ENCODE results near the gene COX4I2. TPM values are rescaled to one million over a fixed set of nuclear protein-coding genes. Genes with fewer than 3 reads are reported as not detected.
A peak's percentile ranks its signal among the peaks of the same experiment; 100 is the strongest.
"Not testable (repeated sequence)": the region's sequence is repeated elsewhere in the genome, so short reads cannot be mapped to it uniquely, and the experiment has no call there.

Gene COX4I2
- total RNA-seq, 1 donor from 2014 or later: 11.3 TPM

DNA sequence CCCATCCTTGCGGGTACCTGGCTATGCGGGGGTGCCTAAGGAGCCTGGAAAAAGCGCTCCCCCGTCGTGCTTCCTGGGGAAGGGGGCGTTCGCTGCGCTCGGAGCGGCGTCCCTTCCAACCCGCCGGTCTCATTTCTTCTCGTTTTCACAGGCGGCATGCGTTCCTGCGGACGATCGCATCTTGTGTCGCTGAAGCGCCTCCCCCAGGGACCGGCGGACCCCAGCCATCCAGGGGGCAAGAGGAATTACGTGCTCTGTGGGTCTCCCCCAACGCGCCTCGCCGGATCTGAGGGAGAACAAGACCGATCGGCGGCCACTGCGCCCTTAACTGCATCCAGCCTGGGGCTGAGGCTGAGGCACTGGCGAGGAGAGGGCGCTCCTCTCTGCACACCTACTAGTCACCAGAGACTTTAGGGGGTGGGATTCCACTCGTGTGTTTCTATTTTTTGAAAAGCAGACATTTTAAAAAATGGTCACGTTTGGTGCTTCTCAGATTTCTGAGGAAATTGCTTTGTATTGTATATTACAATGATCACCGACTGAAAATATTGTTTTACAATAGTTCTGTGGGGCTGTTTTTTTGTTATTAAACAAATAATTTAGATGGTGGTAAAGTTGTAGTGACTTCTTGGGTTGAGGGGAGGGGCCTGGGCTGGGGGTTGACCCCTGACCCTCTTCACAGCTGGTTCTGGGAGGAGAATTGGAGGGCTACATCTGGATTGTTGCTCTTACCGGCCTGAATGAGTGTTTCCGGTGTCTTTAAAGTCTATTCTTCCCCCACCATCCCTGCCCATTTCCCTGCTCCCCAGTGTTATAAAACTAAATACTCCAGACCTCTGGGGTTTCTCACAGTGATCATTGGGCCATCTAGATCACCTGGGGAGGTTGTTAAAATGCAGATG lies 31.6 kb upstream of the COX4I2 start:
- intact Hi-C loops (cut with DNase I): no loop called here
- no peak for DNase-seq (ENCODE audit: low spot score)

DNA sequence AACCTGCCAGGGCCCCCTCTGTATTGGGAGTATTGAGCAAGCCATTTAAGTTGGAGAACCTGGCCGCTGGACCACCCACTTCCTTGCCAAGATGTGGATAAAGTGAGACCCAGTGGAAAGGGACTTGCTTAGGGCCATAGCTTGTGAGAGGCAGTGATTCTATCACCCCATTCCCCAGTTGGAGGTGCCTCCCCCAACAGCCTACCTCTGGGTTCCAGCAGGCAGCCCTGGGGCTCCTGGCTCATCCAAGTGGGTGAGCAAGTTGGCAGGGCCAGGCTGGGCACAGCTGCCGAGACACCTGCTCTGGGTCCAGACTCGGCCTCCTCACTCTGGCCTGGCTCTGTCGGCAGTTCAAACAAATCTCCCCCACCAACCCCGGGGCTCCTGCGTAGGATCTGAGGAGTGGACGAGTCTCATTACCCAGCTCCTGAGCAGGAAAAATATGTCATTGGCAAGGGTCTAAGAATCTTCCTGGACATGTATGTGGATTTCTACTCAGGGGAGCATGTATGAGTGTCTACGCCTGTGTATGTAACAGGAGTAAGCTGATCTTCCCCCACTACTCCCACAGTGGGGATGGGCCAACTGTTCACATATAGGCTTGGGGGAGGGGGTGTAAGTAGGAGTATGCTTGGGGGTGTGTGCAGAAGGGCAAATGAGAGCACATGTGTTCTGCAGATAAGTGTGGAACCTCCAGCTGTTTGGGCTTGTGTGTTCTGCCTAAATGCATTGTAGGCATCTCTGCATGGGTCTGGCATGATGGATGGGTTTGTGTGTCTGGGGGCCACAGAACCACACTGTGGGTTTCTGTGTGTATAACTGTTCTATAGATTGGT lies 30.7 kb upstream of the COX4I2 start:
- intact Hi-C loops (cut with DNase I): no loop called here
- DNase-seq (ENCODE audit: low spot score): no peak

- intact Hi-C loops (cut with DNase I): loop anchor here (1.0 kb wide), 2 partner anchors 11 to 34 kb away; no protein-coding TSS in a partner anchor
- DNase-seq (ENCODE audit: low spot score): no peak
These were observed 30.0 kb upstream of the COX4I2 start for GRCh38 chr20:31607640-31608250.

DNA sequence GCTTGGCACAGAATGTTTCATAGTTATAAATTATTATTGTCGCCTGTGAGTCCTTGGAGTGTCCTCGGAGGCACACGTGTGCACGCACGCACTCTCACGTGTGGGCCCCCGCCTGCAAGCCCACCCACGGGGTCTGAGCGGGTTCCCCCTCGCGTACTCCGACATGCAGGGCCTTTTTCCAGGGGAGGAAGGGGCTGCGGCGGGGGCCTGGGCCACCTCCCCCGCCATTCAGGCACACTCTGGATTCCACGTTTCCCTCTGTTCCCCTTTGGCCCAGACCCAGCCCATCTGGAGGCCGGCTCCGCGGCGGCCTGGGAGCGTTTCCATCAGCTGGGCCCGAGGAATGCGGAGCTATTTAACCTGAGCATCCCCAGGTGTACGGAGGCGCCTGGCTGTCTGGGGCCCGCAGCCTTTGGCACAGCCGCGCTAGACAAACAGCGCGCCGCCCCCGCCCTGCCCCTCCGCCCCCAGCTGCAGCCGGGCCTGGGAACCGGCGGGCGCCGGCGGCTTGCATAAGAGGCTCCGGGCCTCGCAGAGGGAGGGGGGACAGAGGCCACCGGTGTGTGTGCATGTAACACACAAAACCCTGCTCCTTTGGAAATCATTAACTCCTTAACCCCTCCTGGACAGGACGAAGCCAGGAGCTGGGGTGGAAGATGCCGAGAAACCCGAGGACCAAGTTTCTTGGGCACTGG lies 29.3 kb upstream of the COX4I2 start:
- intact Hi-C loops (cut with DNase I): loop anchor here (1.0 kb wide), 2 partner anchors 12 to 35 kb away; no protein-coding TSS in a partner anchor
- peak; percentile 91 for DNase-seq (ENCODE audit: low spot score)

GRCh38 chr20:31612271-31612640 lies 25.5 kb upstream of the COX4I2 start:
- intact Hi-C loops (cut with DNase I): loop anchor here (2.0 kb wide), 1 partner anchor 49 kb away; no protein-coding TSS in a partner anchor
- not testable (repeated sequence) for DNase-seq (ENCODE audit: low spot score)

DNA sequence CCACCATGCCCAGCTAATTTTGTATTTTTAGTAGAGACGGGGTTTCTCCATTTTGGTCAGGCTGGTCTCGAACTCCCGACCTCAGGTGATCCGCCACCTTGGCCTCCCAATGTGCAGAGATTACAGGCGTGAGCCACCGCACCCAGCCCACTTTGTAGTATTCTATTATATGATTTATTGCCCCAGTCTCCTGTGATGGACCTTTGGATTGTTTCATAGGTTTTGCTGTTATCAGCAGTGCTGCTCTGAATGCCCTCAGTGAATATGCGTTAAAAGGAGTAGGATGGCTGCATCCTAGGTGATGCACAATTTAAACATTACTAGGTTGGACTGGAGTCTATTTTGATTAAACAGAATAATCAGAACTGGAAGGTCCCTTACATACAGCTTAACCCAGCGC lies 22.3 kb upstream of the COX4I2 start:
- intact Hi-C loops (cut with DNase I): no loop called here

DNA sequence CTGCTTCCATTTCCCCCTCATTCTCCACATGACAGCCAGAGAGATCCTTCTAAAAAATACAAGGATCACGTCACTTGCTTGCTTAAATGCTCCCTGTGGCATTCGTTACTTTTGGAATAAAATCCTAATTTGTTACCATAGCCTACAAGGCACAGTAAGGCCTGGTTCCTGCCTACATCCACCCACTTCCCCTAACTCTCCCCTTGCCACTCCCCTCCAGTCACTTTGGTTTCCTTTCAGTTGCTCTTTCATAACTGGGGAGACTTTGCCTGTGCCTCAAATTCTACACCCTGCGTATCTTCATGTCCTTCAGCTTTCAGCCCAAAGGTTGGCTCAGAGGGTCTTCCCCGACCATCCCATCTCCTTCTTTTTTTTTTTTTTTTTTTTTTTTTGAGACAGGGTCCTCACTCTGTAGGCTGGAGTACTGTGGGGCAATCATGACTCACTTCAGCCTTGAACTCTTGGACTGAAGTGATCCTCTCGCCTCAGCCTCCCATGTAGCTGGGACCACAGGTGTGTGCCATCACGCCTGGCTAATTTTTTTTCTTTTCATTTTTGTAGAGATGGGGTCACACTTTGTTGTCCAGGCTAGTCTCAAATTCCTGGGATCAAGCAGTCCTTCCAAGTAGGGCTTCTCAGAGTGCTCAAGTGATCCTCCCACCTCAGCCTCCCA lies 20.1 kb upstream of the COX4I2 start:
- intact Hi-C loops (cut with DNase I): no loop called here
- DNase-seq (ENCODE audit: low spot score): no peak

More for the DNA sequence above, 22.3 kb upstream of the COX4I2 start:
- DNase-seq (ENCODE audit: low spot score): no peak

- intact Hi-C loops (cut with DNase I): no loop called here
- no peak for DNase-seq (ENCODE audit: low spot score)
These were observed 17.5 kb upstream of the COX4I2 start for GRCh38 chr20:31620246-31620645.

GRCh38 chr20:31623123-31623505 lies 14.6 kb upstream of the COX4I2 start:
- intact Hi-C loops (cut with DNase I); DNase-seq (ENCODE audit: low spot score): not testable (repeated sequence)

DNA sequence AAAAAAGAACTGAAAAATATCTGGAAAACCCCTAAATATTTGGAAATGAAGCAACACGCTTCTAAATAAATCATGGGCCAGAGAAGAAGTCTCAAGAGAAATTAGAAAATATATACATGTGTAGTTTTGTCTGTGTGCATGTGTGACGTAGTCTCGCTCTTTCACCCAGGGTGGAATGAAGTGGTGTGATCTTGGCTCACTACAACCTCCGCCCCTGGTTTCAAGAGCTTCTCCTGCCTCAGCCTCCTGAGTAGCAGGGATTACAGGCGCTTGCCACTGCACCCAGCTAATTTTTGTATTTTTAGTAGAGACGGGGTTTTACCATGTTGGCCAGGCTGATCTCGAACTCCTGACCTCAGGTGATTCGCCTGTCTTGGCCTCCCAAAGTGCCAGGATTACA lies 11.2 kb upstream of the COX4I2 start:
- intact Hi-C loops (cut with DNase I); DNase-seq (ENCODE audit: low spot score): not testable (repeated sequence)

GRCh38 chr20:31628057-31628456 lies 9.7 kb upstream of the COX4I2 start:
- intact Hi-C loops (cut with DNase I); DNase-seq (ENCODE audit: low spot score): not testable (repeated sequence)

DNA sequence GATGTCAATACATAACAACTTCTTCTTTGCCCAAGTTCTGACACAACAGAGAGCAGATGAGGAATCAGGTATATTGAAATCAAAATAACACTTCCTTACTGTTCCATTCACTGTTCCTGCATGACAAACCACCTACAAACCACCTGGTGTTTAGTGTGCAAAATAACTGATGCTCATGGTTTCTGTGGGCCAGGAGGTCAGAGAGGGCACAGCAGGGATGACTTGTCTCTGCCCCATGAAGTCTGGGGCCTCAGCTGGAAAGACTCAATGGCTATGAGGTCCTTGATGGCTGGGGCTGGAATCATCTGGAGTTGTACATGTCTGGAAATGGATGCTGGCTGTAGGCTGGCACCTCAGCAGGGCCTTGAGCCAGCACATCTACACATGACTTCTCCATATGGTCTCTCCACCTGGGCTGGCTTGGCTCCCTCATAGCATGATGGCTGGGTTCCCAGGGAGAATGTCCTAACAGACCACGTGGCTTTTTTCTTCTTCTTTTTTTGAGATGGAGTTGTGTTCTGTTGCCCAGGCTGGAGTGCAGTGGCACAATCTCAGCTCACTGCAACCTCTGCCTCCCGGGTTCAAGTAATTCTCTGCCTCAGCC lies 7.4 kb upstream of the COX4I2 start:
- no peak for DNase-seq (ENCODE audit: low spot score)
- intact Hi-C loops (cut with DNase I): no loop called here

DNA sequence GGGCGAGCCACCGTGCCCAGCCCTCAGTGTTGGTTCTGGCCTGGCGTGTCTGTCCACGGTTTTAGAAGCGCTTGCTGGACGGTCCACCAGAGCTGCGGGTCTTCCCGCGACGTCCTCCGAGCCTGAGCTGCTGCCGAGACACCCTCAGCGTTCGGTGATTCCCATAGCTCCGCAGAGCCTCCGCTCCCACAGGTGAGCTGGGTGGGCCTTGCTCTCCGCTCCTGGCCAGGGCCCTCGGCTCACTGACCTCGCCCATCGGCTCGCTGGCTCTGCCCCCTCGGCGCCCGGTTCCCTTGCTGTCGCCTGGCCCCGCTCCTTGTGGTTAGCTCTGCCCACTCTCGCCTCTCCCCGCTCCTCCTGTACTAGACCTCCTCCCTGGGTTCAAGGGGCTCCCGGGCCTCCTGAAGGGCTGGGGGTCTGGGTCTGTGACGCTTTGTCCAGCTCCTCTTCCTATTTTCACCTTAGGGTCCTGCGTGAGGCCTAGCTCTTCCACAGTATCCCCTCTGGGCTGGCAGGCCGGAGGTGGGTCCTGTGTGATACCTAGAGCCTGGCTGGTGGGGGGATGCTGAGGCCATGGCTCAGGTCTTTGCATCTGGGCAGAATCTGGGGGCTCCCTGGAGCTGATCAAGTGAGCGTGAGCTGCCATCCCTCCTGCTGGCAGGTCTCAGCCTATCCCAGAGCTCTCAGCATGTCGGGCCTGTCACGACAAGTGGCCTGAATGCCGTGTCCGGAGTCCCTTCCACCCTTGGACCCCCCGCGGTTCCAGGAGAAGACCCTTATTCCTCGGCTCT lies 5.0 kb upstream of the COX4I2 start:
- intact Hi-C loops (cut with DNase I): no loop called here
- DNase-seq (ENCODE audit: low spot score): no peak

DNA sequence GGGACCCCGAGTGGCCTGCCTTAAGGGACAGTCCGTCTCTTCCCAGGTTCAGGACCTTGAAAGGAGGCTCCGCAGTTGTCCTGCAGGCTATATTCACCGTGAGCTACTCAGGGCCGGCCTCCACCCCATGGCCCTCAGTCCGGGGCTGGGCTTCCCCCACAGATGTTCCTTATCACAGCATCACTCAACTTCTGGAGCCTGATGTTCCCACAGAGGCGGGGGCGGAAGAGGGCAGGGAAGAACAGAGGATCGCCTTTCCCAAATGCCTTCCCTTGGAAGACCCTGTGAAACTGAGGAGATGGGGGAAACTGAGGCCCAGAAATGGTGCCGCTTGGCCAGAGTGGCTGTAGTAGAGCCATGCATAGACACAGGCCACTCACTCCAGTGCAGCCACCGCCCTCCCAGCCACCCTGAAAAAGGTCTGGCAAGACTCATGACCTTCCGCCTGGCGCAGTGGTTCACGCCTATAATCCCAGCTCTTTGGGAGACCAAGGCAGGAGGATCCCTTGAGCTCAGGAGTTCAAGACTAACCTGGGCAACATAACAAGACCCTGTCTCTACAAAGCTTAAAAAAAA lies 4.3 kb upstream of the COX4I2 start:
- intact Hi-C loops (cut with DNase I): no loop called here
- DNase-seq (ENCODE audit: low spot score): no peak

DNA sequence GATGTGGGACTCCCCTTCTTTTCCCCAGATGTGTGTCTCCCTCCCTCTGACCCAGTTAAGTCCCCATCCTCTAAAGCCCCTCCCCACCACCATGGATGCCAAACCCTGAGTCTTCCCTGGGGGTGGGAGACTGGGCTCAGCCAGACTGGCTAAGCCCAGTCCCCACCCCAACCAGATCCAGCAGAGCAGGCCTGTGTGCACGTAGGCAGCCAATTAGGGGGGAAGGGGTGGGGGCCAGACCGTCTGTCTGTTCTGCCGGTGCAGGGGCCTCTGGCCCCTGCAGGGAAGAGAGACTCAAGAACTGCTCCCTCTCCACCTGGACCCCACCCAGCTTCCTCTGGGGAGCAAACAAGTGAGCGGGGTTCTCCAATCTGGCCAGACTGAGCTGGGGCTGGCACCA lies 605 bp downstream of the COX4I2 start:
- DNase-seq (ENCODE audit: low spot score): no peak
- intact Hi-C loops (cut with DNase I): no loop called here

DNA sequence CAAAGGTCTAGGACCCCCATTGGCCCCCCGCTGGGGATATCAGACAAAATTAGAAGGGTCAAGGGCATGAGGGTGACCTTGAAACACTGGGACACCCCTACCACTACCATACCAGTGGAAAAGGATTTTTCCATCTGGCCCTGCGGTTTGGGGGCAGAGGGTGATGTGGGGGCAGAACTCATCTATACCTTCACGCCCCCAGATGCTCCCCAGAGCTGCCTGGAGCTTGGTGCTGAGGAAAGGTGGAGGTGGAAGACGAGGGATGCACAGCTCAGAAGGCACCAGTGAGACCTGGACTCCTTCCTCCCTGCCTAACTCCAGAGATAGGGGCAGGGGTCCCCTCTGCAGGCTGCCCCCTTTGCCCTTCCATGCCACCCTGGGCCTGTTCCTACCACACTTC lies 1.1 kb downstream of the COX4I2 start:
- intact Hi-C loops (cut with DNase I): no loop called here

DNA sequence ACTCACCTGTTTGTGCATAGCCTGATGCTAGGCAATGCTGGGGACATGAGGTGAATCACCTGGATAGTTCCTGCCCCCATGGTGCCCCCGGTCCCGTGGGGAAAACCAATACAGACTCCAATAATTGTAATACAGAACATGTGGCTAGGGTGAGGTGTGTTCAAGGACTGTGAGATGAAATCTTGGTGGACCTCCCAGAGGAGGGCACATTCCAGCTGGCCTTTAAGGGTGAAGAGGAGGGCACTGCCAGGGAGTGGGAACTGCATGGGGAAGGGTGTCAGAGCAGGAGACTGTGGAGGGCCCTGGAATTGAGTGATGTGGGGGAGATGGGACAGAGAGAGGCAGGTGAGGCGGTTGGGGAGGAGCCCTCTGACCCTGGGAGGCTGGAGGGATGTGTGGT lies 2.5 kb downstream of the COX4I2 start:
- intact Hi-C loops (cut with DNase I): no loop called here

More for the DNA sequence above, 1.1 kb downstream of the COX4I2 start:
- no peak for DNase-seq (ENCODE audit: low spot score)

More for the DNA sequence above, 2.5 kb downstream of the COX4I2 start:
- no peak for DNase-seq (ENCODE audit: low spot score)

All from cardiac septum (tissue), 1 donor.